Pancreas (tissue), 10 donors: ENCODE measurements around the gene SYNJ1. TPM values are rescaled to one million over a fixed set of nuclear protein-coding genes. Genes with fewer than 3 reads are reported as not detected.

ENCODE experiments used
- ATAC-seq, 4 donors: fragments of 200-7000 bp; cut with Tn5 transposase; one replicate each; pipeline versions ENCODE4 v1.8.0 to v1.9.1; 2020; ENCODE audit warnings: mild to moderate bottlenecking in 4 of 4, moderate library complexity in 4 of 4
- DNase-seq, 6 donors: peaks; one replicate each; pipeline ENCODE4 v3.0.0-alpha.2; 2020
- FAIRE-seq: peaks from 2 replicates; lab custom pipeline; 2012; peaks lifted over from hg19 to GRCh38; lab: Jason Lieb, UNC
- H3K27ac ChIP-seq, 4 donors: fragments of 200-600 bp; sonication (generic); 1 replicate in 3 of 4; 2 replicates in 1 of 4; pipeline versions ENCODE4 v1.5.0 to v1.8.0; 2020
- H3K27me3 ChIP-seq, 4 donors: fragments of 200-600 bp; one replicate each; pipeline ENCODE4 v1.8.0; 2021
- H3K36me3 ChIP-seq, 3 donors: fragments of 200-600 bp; sonication (generic) in 1 of 3; one replicate each; pipeline versions ENCODE4 v1.5.0 to v1.8.0; 2020 to 2021
- H3K4me1 ChIP-seq, 3 donors: fragments of 200-600 bp; one replicate each; pipeline ENCODE4 v1.8.0; 2021
- H3K4me3 ChIP-seq, 4 donors: fragments of 200-600 bp; sonication (generic) in 2 of 4; one replicate each; pipeline versions ENCODE4 v1.5.0 to v1.8.0; 2020 to 2021
- H3K9me3 ChIP-seq, 4 donors: fragments of 200-600 bp; one replicate each; pipeline ENCODE4 v1.8.0; 2021
- WGBS, 2 donors: extraction: QIAGEN DNeasy Blood & Tissue Kit; methylation state at CpG; one replicate each; pipeline ENCODE4 v1.1.7; 2013; 5-methylcytosine and 5-hydroxymethylcytosine counted together
- intact Hi-C, 3 donors: fragments of 100-400 bp; cut with DNase I; formaldehyde crosslinking; loops; one replicate each; pipeline versions ENCODE4 v1.11.1 to v1.14.2; 2022
- polyA plus RNA-seq, 2 donors: library from polyadenylated mRNA; stranded (reverse); fragments of 200-250 nt; gene quantifications; one replicate each; pipeline ENCODE4 v1.2.3, GENCODE V29; 2013
- total RNA-seq, 6 donors: library from RNA; stranded (reverse); fragmentation: NEBNext Ultra II Directional in 4 of 6; extraction: Animal tissue kit (Norgen Biotek cat#: 25700) in 4 of 6; gene quantifications; one replicate each; pipeline versions ENCODE4 v1.2.1 to v1.2.4, GENCODE V29; 2021 to 2023
- TF ChIP-seq, protein P1 (sequence below), 4 donors: fragments of 200-600 bp; sonication (generic) in 3 of 4; IDR thresholded peaks; one replicate each; pipeline versions ENCODE4 v1.5.0 to v1.8.0; 2021; ENCODE audit warnings: antibody characterized with exemption in 4 of 4
- donor health status: healthy with polysubstance abuse.
- donor health status: DM: no; HTN: no; CAD: no; lungs with moderate emphysema.
- donor health status: DM: no; HTN: no; CAD: no.
- donor health status: control.
- donor health status: control.
- donor health status: Bipolar disorder and iron deficiency.
- donor health status: DM: yes; HTN: yes; CAD: no.
- donor health status: DM: no; HTN: no; CAD: no.
- donor health status: DM: no; HTN: no; CAD: no.
- donor health status: DM: yes; HTN: yes; CAD: no.

The SYNJ1 gene
- total and polyA plus RNA-seq, 8 donors = 3.5 to 9.9 (median 4.9) TPM

DNA sequence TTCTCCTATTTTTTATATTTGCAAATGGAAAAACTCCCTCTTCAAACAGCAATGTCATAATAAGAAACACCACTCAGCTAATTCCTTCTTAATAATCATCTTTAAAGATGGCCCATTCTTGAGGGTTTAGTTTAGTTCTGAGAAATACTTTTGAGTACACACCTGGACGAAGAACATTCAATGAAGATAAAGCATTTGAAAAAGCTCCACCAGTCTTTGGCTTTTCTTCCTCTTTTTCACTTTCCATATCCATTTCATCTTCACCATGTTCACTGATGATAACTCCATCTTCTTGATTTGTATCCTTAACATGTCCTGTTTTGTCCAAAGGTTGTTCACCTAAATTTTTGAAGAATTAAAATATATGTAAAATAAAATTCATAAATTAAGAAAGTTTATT lies 36.4 kb upstream of the SYNJ1 start:
- no peak for ATAC-seq
- H3K36me3 ChIP-seq = peaks cover 0 to 24% (median 7%) of the 10 kb centered on the region in 3 donors

DNA sequence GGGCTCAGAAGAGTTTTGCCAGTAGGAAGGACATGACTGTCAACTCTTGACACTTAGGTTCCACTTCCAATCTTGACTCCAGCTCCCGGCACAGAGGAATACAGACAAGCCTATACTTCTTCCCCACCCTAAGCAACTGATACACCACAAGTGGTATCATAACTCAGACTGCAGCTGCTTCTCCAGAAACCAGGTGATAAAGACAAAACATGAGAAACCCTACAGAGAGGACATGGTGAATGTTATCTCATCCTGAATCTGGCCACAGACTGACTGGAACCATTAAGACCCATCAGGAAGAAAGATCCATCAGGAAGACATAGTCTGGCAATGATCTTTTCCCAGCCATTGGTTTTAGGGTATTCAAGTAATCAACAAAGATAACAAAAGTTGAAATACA lies 30.0 kb upstream of the SYNJ1 start:
- DNase-seq = no peak
- Histone ChIP-seq H3K27me3 (no peaks in the 10 kb centered on the region), H3K9me3 (no peaks in the 10 kb centered on the region), H3K36me3 (peaks cover 0 to 34% (median 0%) of the 10 kb centered on the region in 3 donors), H3K4me1 (no peaks in the 10 kb centered on the region), H3K4me3 (no peak overlapping the region), H3K27ac (no peak overlapping the region)
- WGBS, 2 donors = 96 to 99% methylated on average over 1 of the region's 1 CpG
- TF ChIP-seq, protein P1, sequence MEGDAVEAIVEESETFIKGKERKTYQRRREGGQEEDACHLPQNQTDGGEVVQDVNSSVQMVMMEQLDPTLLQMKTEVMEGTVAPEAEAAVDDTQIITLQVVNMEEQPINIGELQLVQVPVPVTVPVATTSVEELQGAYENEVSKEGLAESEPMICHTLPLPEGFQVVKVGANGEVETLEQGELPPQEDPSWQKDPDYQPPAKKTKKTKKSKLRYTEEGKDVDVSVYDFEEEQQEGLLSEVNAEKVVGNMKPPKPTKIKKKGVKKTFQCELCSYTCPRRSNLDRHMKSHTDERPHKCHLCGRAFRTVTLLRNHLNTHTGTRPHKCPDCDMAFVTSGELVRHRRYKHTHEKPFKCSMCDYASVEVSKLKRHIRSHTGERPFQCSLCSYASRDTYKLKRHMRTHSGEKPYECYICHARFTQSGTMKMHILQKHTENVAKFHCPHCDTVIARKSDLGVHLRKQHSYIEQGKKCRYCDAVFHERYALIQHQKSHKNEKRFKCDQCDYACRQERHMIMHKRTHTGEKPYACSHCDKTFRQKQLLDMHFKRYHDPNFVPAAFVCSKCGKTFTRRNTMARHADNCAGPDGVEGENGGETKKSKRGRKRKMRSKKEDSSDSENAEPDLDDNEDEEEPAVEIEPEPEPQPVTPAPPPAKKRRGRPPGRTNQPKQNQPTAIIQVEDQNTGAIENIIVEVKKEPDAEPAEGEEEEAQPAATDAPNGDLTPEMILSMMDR (IDR thresholded peaks at IDR 0.05) = no peak
- intact Hi-C loops = no loop called here
- no peak for ATAC-seq
- FAIRE-seq = no peak

More for the DNA sequence above, 36.4 kb upstream of the SYNJ1 start:
- Histone ChIP-seq H3K9me3 (no peaks in the 10 kb centered on the region), H3K4me1 (peaks cover 0 to 9% (median 6%) of the 10 kb centered on the region in 3 donors), H3K27ac (no peak overlapping the region), H3K27me3 (no peaks in the 10 kb centered on the region), H3K4me3 (no peak overlapping the region)
- TF ChIP-seq, protein P1 (IDR thresholded peaks at IDR 0.05) = no peak
- intact Hi-C loops = no loop called here
- DNase-seq (no peak), FAIRE-seq (no peak)
- WGBS, 2 donors = 62 to 63% methylated on average over 1 of the region's 1 CpG

DNA sequence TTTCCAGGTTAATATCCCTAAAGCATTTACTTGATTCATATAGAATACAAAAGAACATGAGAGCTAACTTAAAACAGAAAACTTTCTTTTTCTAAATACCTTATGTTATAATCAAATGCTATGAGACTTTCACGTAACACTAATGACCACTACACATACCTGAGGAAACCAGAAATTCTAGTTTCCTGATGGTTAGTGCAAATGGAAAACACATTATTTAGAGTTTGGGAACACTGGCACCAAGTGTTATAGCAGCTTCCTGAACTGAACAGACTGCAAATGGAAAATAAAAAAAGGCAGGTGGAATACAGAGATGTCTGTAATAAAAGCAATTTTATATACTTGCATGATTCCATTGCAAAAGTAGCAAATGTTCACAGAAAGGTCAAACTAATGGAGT lies 28.3 kb upstream of the SYNJ1 start:
- Histone ChIP-seq H3K9me3 (no peaks in the 10 kb centered on the region), H3K36me3 (peaks cover 0 to 29% (median 0%) of the 10 kb centered on the region in 3 donors), H3K27ac (no peak overlapping the region), H3K27me3 (no peaks in the 10 kb centered on the region), H3K4me1 (no peaks in the 10 kb centered on the region), H3K4me3 (no peak overlapping the region)
- TF ChIP-seq, protein P1 (IDR thresholded peaks at IDR 0.05) = no peak
- no peak for ATAC-seq
- intact Hi-C loops = no loop called here
- 64 to 75% methylated on average over 1 of the region's 1 CpG for WGBS, 2 donors
- FAIRE-seq = no peak
- no peak for DNase-seq

DNA sequence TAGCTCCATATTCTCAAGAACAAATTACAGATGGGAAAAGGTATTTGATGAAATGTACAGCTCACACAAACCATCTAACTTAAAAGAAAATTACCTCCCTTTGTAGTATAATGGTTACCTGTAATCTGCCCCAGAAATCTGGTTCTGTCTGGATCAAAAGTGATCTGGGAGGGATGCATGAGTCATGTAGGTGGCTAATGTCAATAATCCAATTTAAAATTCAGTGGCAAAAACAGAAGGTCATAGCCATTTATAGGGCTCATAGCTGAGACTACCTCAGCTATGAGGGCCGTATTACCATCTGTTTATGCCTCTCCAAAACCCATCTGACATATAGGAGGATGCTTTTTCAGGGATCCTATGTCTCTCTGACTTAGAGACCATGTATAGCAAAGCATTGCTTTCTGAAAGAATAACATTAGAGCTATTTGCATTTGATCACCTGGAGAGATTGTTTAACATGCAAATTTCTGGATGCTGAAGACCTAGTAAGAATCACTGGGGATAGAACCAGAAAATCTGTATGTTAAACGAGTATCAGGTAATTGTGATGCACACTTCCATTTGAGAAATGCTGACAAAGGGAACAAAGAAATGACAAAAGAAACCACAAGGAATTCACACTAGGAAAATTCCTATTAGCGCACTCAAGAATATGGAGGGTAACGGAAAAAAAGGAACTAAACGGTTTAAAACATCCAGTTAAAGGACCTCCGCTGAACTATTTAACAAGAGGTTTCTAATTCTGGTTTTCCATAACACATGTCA lies 26.2 kb upstream of the SYNJ1 start:
- Histone ChIP-seq H3K27me3 (no peaks in the 10 kb centered on the region), H3K36me3 (peaks cover 0 to 35% (median 4%) of the 10 kb centered on the region in 3 donors), H3K4me3 (no peak overlapping the region), H3K27ac (no peak overlapping the region), H3K4me1 (no peaks in the 10 kb centered on the region), H3K9me3 (no peaks in the 10 kb centered on the region)
- ATAC-seq (no peak), FAIRE-seq (no peak), DNase-seq (no peak)
- intact Hi-C loops = no loop called here
- TF ChIP-seq, protein P1 (IDR thresholded peaks at IDR 0.05) = no peak
- WGBS, 2 donors = 92 to 94% methylated on average over 6 of the region's 6 CpGs

DNA sequence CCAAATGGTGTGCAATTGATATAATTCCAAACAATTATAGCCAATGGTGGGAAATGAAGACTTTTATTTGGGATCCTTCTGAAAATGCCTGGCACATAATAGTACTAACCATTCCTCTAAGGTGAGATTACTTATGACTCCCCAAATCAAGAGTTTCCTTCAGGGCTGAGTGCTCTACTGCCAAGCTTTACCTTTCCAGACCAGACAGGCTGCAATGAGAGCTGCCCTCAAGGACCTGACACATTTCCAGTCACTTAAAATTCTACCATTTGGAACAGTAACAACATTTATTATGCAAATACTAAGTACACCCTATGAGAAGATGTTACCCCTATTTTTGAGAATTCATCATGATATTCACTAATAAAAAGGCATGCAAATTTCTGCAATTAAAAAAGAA lies 22.6 kb upstream of the SYNJ1 start:
- Histone ChIP-seq H3K4me1 (no peaks in the 10 kb centered on the region), H3K9me3 (no peaks in the 10 kb centered on the region), H3K36me3 (peaks cover 0 to 41% (median 10%) of the 10 kb centered on the region in 3 donors), H3K27me3 (no peaks in the 10 kb centered on the region), H3K27ac (no peak overlapping the region), H3K4me3 (no peak overlapping the region)
- ATAC-seq (no peak), DNase-seq (no peak), FAIRE-seq (no peak)
- intact Hi-C loops = no loop called here
- TF ChIP-seq, protein P1 (IDR thresholded peaks at IDR 0.05) = no peak
